Right lobe of liver (tissue), 6 donors: ENCODE measurements around the gene DACH1. TPM values are rescaled to one million over a fixed set of nuclear protein-coding genes. Genes with fewer than 3 reads are reported as not detected.

Source experiments
- ATAC-seq, 4 donors: fragments of 200-7000 bp; cut with Tn5 transposase; one replicate each; pipeline ENCODE4 v1.9.1; 2020; ENCODE audit warnings: mild to moderate bottlenecking in 4 of 4, moderate library complexity in 4 of 4
- DNase-seq, 3 donors: peaks; one replicate each; pipeline ENCODE4 v3.0.0-alpha.2; 2020
- H3K27ac ChIP-seq, 3 donors: fragments of 200-600 bp; one replicate each; pipeline ENCODE4 v1.8.0; 2022
- H3K27me3 ChIP-seq, 2 donors: fragments of 200-600 bp; one replicate each; pipeline ENCODE4 v1.8.0; 2022
- H3K36me3 ChIP-seq, 4 donors: fragments of 200-600 bp; sonication (generic) in 1 of 4; one replicate each; pipeline versions ENCODE4 v1.5.1 to v1.8.0; 2017 to 2022; ENCODE audit warnings: control low read depth in 1 of 4
- H3K4me1 ChIP-seq, 4 donors: fragments of 200-600 bp; sonication (generic) in 1 of 4; one replicate each; pipeline versions ENCODE4 v1.5.1 to v1.8.0; 2017 to 2022; ENCODE audit warnings: control low read depth in 1 of 4
- H3K4me3 ChIP-seq, 3 donors: fragments of 200-600 bp; one replicate each; pipeline ENCODE4 v1.8.0; 2022
- H3K9me3 ChIP-seq, 4 donors: fragments of 200-600 bp; sonication (generic) in 1 of 4; one replicate each; pipeline versions ENCODE4 v1.5.1 to v1.8.0; 2017 to 2022; ENCODE audit warnings: control low read depth in 1 of 4
- CTCF ChIP-seq, 4 donors: fragments of 200-600 bp in 3 of 4; fragments of 450-650 bp in 1 of 4; IDR thresholded peaks; one replicate each; pipeline versions ENCODE4 v1.5.1 to v1.8.0; 2016 to 2022; ENCODE audit warnings: antibody characterized with exemption in 4 of 4, mild to moderate bottlenecking in 2 of 4
- POLR2A ChIP-seq: fragments of 450-650 bp; IDR thresholded peaks from one replicate; pipeline ENCODE4 v1.6.1; 2017; ENCODE audit warnings: antibody characterized with exemption, mild to moderate bottlenecking
- WGBS: methylation state at CpG from one replicate; pipeline ENCODE4 v1.1.6; 2018; ENCODE audit warnings: low coverage, low lambda C conversion rate; ENCODE audit not compliant: insufficient coverage; ENCODE audit errors: missing lambda C conversion rate; 5-methylcytosine and 5-hydroxymethylcytosine counted together
- intact Hi-C, 2 donors: fragments of 100-400 bp; cut with DNase I; formaldehyde crosslinking; loops; one replicate each; pipeline versions ENCODE4 v1.11.2 to v1.14.1; 2022
- total RNA-seq, 6 experiments: library from RNA; depleted of rRNA in 2 of 6; stranded (reverse); fragments of >200 nt in 2 of 6; fragmentation: NEBNext Ultra II Directional in 3 of 6; extraction: Animal tissue kit (Norgen Biotek cat#: 25700) in 3 of 6; gene quantifications; one replicate each; pipeline versions ENCODE4 v1.1.0 to v1.2.4, GENCODE V29; 2016 to 2023
- donor health status: DM: no; HTN: yes; CAD: no.
- donor health status: DM: no; HTN: no; CAD: no.
- donor health status: DM: no; HTN: no; CAD: no.
- donor health status: DM: no; HTN: yes; CAD: no.
- donor health status: DM: no; HTN: yes; CAD: no.

Gene DACH1
- total RNA-seq, 6 experiments from 2014 or later, result 0.80 to 1.5 (median 0.94) TPM

DNA sequence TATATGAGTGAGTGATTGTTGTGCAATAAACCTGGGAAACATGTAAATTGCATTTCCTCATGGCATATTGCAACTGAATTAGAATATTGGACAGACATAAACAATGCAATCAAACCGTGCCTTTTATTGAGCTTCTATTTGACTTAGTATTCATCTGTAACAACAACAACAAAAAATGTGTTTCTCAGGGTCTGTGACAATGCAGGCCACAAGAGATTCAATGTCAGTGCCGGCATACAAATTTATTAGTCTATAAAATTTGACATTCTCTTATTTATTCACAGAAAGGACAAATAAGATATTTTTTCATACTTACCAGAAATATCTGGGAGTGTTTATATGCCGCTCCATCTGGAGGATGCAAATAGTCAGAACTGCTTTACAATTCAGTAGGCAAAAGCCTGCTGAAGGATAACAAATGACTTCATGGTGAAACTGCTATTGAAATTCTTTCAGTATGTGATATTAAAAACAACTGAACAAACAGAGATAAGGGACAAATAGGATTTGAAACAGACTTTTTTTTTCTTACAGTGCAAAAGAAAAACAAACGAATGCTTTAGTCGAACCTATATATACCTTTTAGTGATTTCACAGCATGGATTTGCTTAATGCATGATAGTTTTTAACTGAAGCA is 77.2 kb downstream of the DACH1 start:
- no peaks in the 10 kb centered on the region for H3K9me3 ChIP-seq
- H3K27me3 ChIP-seq, result no peaks in the 10 kb centered on the region
- TF ChIP-seq CTCF (IDR thresholded peaks at IDR 0.05) (no peak), POLR2A (no peak)
- H3K27ac ChIP-seq, result no peak overlapping the region
- intact Hi-C loops, result no loop called here
- H3K36me3 ChIP-seq, result no peaks in the 10 kb centered on the region
- H3K4me1 ChIP-seq, result no peaks in the 10 kb centered on the region
- DNase-seq (no peak), ATAC-seq (no peak)
- 44% methylated on average over 5 of the region's 5 CpGs for WGBS
- H3K4me3 ChIP-seq, result no peak overlapping the region

GRCh38 chr13:71789037-71789436 is 78.0 kb downstream of the DACH1 start:
- H3K4me3 ChIP-seq, result no peak overlapping the region
- DNase-seq (no peak), ATAC-seq (no peak)
- H3K4me1 ChIP-seq, result no peaks in the 10 kb centered on the region
- H3K36me3 ChIP-seq, result no peaks in the 10 kb centered on the region
- H3K9me3 ChIP-seq, result no peaks in the 10 kb centered on the region
- TF ChIP-seq POLR2A, result no peak
- no peak for TF ChIP-seq CTCF (IDR thresholded peaks at IDR 0.05)
- H3K27me3 ChIP-seq, result no peaks in the 10 kb centered on the region
- no peak overlapping the region for H3K27ac ChIP-seq
- intact Hi-C loops, result no loop called here

GRCh38 chr13:71787414-71787813 is 79.6 kb downstream of the DACH1 start:
- WGBS, result 71% methylated on average over 9 of the region's 9 CpGs
- Histone ChIP-seq H3K36me3 (no peaks in the 10 kb centered on the region), H3K9me3 (no peaks in the 10 kb centered on the region), H3K27me3 (no peaks in the 10 kb centered on the region), H3K4me1 (no peaks in the 10 kb centered on the region), H3K27ac (no peak overlapping the region), H3K4me3 (no peak overlapping the region)
- peak in 1 of 4 donors; percentile 20 for ATAC-seq
- no peak for TF ChIP-seq POLR2A
- TF ChIP-seq CTCF (IDR thresholded peaks at IDR 0.05), result no peak
- no peak for DNase-seq
- intact Hi-C loops, result no loop called here

DNA sequence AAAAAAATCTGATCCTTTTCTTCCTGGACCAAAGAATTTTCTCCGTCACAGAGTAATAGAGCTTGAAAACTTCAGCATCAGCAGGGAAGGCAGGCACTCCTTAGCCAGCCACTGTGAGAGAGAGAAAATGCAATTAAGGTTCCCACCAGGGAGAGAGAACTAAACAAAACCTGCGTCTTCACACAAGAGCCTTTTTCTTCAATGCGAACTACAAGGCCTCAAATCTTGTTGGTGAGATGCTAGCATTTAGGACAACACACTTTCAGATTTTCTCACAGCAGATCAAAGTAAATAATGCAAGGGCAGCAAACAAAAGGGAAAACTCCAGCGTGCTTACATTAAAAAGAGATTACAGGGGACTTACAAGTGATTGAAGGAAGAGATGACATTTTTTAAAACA is 80.1 kb downstream of the DACH1 start:
- intact Hi-C loops, result no loop called here
- Histone ChIP-seq H3K27ac (no peak overlapping the region), H3K36me3 (no peaks in the 10 kb centered on the region), H3K4me3 (no peak overlapping the region), H3K27me3 (no peaks in the 10 kb centered on the region), H3K4me1 (no peaks in the 10 kb centered on the region), H3K9me3 (no peaks in the 10 kb centered on the region)
- no peak for DNase-seq
- no peak for ATAC-seq
- TF ChIP-seq CTCF (IDR thresholded peaks at IDR 0.05) (no peak), POLR2A (no peak)
- 40% methylated on average over 4 of the region's 4 CpGs for WGBS

GRCh38 chr13:71785361-71785760 is 81.6 kb downstream of the DACH1 start:
- WGBS, result 55% methylated on average over 2 of the region's 2 CpGs
- TF ChIP-seq CTCF (IDR thresholded peaks at IDR 0.05) (no peak), POLR2A (no peak)
- intact Hi-C loops, result no loop called here
- DNase-seq (no peak), ATAC-seq (no peak)
- Histone ChIP-seq H3K4me1 (no peaks in the 10 kb centered on the region), H3K27me3 (no peaks in the 10 kb centered on the region), H3K9me3 (no peaks in the 10 kb centered on the region), H3K36me3 (no peaks in the 10 kb centered on the region), H3K4me3 (no peak overlapping the region), H3K27ac (no peak overlapping the region)
